Ascending aorta (tissue), 2 donors: ENCODE measurements around the gene ZNF564. TPM values are rescaled to one million over a fixed set of nuclear protein-coding genes. Genes with fewer than 3 reads are reported as not detected.

ENCODE experiments used
- DNase-seq, 2 donors: peaks; one replicate each; pipeline ENCODE4 v3.0.0-alpha.2; 2019; ENCODE audit warnings: low spot score in 2 of 2
- H3K27ac ChIP-seq, 2 donors: fragments of 200-600 bp; sonication (generic); one replicate each; pipeline ENCODE4 v1.5.1; 2016 to 2017; ENCODE audit warnings: mild to moderate bottlenecking in 1 of 2
- H3K27me3 ChIP-seq: fragments of 200-600 bp; sonication (generic); one replicate; pipeline ENCODE4 v1.5.1; 2017
- H3K36me3 ChIP-seq, 2 donors: fragments of 200-600 bp; sonication (generic); one replicate each; pipeline ENCODE4 v1.5.1; 2016
- H3K4me1 ChIP-seq, 2 donors: fragments of 200-600 bp; sonication (generic); one replicate each; pipeline ENCODE4 v1.5.1; 2016 to 2017; ENCODE audit warnings: mild to moderate bottlenecking in 1 of 2
- H3K4me3 ChIP-seq, 2 donors: fragments of 200-600 bp; sonication (generic); one replicate each; pipeline ENCODE4 v1.5.1; 2016 to 2017; ENCODE audit warnings: mild to moderate bottlenecking in 1 of 2
- H3K9me3 ChIP-seq, 2 donors: fragments of 200-600 bp; sonication (generic); one replicate each; pipeline ENCODE4 v1.5.1; 2016
- CTCF ChIP-seq, 3 experiments: fragments of 200-600 bp in 2 of 3; fragments of 450-650 bp in 1 of 3; sonication (generic) in 2 of 3; IDR thresholded peaks; one replicate each; pipeline ENCODE4 v1.5.1; 2016 to 2019; ENCODE audit warnings: antibody characterized with exemption in 3 of 3, mild to moderate bottlenecking in 1 of 3, moderate library complexity in 1 of 3
- intact Hi-C: fragments of 100-400 bp; cut with DNase I; formaldehyde crosslinking; loops from one replicate; pipeline ENCODE4 v1.15.1; 2023
- total RNA-seq: library from RNA; depleted of rRNA; stranded (reverse); fragments of >200 nt; gene quantifications from one replicate; pipeline ENCODE4 v1.1.0, GENCODE V29; 2016

The ZNF564 gene
- 2.6 TPM for total RNA-seq

GRCh38 chr19:12551060-12551832 lies at the start of gene ZNF564:
TSS of gene ZNF564 (minus strand) at chr19:12551482. CDS start at chr19:12551332, 150 bp downstream.
- H3K4me3 ChIP-seq: peak within 1 kb of the TSS; percentile 86 to 96
- peaks cover 0 to 18% of the 10 kb centered on the region in 2 donors for H3K4me1 ChIP-seq
- H3K27ac ChIP-seq: peak within 1 kb of the TSS; percentile 85 to 96
- peaks cover 0 to 8% of the 10 kb centered on the region in 2 donors for H3K36me3 ChIP-seq
- no peaks in the 10 kb centered on the region for H3K27me3 ChIP-seq
- intact Hi-C loops: loop anchor here (1.0 to 2.0 kb wide), 6 partner anchors 56 to 812 kb away; partner anchors contain the start of genes ZNF443, ZNF490, ZNF709 and ZNF791
- peak; percentile 93 to 98 for DNase-seq
- H3K9me3 ChIP-seq: no peaks in the 10 kb centered on the region
- TF ChIP-seq CTCF (IDR thresholded peaks at IDR 0.05): no peak

GRCh38 chr19:12597594-12597993 lies 46.3 kb upstream of the ZNF564 start:
- Histone ChIP-seq H3K4me3 (no peak overlapping the region), H3K36me3 (peaks cover 5 to 28% of the 10 kb centered on the region in 2 donors), H3K9me3 (no peaks in the 10 kb centered on the region), H3K27me3 (no peaks in the 10 kb centered on the region), H3K27ac (no peak overlapping the region), H3K4me1 (no peaks in the 10 kb centered on the region)
- TF ChIP-seq CTCF (IDR thresholded peaks at IDR 0.05): no peak
- DNase-seq: no peak
- intact Hi-C loops: no loop called here

GRCh38 chr19:12596927-12597548 lies 45.8 kb upstream of the ZNF564 start:
- H3K4me3 ChIP-seq: no peak overlapping the region
- no peak for DNase-seq

GRCh38 chr19:12596485-12596884 lies 45.2 kb upstream of the ZNF564 start:
- Histone ChIP-seq H3K4me3 (no peak overlapping the region), H3K27me3 (no peaks in the 10 kb centered on the region), H3K27ac (no peak overlapping the region), H3K4me1 (no peaks in the 10 kb centered on the region), H3K9me3 (no peaks in the 10 kb centered on the region), H3K36me3 (peaks cover 5 to 28% of the 10 kb centered on the region in 2 donors)
- intact Hi-C loops: no loop called here
- DNase-seq: no peak
- no peak for TF ChIP-seq CTCF (IDR thresholded peaks at IDR 0.05)

More at GRCh38 chr19:12596927-12597548, 45.8 kb upstream of the ZNF564 start:
- no peaks in the 10 kb centered on the region for H3K4me1 ChIP-seq
- no peaks in the 10 kb centered on the region for H3K27me3 ChIP-seq
- no peaks in the 10 kb centered on the region for H3K9me3 ChIP-seq
- intact Hi-C loops: no loop called here
- H3K36me3 ChIP-seq: peaks cover 5 to 28% of the 10 kb centered on the region in 2 donors
- no peak overlapping the region for H3K27ac ChIP-seq
- no peak for TF ChIP-seq CTCF (IDR thresholded peaks at IDR 0.05)

GRCh38 chr19:12581100-12581499 lies 29.8 kb upstream of the ZNF564 start:
- no peaks in the 10 kb centered on the region for H3K27me3 ChIP-seq
- intact Hi-C loops: no loop called here
- no peaks in the 10 kb centered on the region for H3K4me1 ChIP-seq
- TF ChIP-seq CTCF (IDR thresholded peaks at IDR 0.05): no peak
- H3K27ac ChIP-seq: no peak overlapping the region
- H3K36me3 ChIP-seq: peaks cover 37 to 65% of the 10 kb centered on the region in 2 donors
- H3K9me3 ChIP-seq: peaks cover 15 to 51% of the 10 kb centered on the region in 2 donors
- peak overlapping the region in 1 of 2 donors; percentile 9 for H3K4me3 ChIP-seq
- peak in 1 of 2 donors; percentile 0 for DNase-seq
